ENCODE measurements around the gene YPEL1. TPM values are rescaled to one million over a fixed set of nuclear protein-coding genes. Genes with fewer than 3 reads are reported as not detected.

YPEL1 gene
- total RNA-seq, 4 donors from 2014 or later = 6.3 to 43.1 (median 16.5) TPM

DNA sequence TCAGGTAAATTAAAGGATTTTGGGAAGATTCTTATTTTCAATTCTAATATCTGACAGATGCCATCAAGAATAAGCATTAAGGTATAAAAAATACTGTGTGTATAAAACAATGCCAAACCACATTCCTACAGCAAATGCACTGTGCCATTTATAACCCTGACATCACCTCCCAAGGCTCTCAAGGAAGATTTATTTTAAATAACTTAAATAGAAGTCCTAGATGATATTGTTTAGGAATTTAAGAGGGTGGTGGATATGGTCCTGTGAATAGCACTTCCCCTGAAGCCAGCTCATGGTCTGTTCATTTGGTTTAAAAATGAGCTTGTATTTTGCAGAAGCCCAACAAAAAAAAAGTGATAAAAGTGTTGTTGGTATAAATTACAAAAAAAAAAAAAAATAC lies 37.7 kb downstream of the YPEL1 start:
- no peak for TF ChIP-seq EP300 (IDR thresholded peaks at IDR 0.05)
- TF ChIP-seq, protein P1, sequence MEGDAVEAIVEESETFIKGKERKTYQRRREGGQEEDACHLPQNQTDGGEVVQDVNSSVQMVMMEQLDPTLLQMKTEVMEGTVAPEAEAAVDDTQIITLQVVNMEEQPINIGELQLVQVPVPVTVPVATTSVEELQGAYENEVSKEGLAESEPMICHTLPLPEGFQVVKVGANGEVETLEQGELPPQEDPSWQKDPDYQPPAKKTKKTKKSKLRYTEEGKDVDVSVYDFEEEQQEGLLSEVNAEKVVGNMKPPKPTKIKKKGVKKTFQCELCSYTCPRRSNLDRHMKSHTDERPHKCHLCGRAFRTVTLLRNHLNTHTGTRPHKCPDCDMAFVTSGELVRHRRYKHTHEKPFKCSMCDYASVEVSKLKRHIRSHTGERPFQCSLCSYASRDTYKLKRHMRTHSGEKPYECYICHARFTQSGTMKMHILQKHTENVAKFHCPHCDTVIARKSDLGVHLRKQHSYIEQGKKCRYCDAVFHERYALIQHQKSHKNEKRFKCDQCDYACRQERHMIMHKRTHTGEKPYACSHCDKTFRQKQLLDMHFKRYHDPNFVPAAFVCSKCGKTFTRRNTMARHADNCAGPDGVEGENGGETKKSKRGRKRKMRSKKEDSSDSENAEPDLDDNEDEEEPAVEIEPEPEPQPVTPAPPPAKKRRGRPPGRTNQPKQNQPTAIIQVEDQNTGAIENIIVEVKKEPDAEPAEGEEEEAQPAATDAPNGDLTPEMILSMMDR (IDR thresholded peaks at IDR 0.05) = no peak
- TF ChIP-seq POLR2A (IDR thresholded peaks at IDR 0.05) = no peak
- H3K4me3 ChIP-seq = no peak overlapping the region
- no peaks in the 10 kb centered on the region for H3K9me3 ChIP-seq
- peaks cover 0 to 28% (median 0%) of the 10 kb centered on the region in 4 donors for H3K4me1 ChIP-seq
- peaks cover 0 to 96% (median 8%) of the 10 kb centered on the region in 3 donors for H3K36me3 ChIP-seq
- H3K27me3 ChIP-seq = no peaks in the 10 kb centered on the region
- no peak for DNase-seq (ENCODE audit: low spot score in 2 of 2)
- H3K27ac ChIP-seq = no peak overlapping the region

DNA sequence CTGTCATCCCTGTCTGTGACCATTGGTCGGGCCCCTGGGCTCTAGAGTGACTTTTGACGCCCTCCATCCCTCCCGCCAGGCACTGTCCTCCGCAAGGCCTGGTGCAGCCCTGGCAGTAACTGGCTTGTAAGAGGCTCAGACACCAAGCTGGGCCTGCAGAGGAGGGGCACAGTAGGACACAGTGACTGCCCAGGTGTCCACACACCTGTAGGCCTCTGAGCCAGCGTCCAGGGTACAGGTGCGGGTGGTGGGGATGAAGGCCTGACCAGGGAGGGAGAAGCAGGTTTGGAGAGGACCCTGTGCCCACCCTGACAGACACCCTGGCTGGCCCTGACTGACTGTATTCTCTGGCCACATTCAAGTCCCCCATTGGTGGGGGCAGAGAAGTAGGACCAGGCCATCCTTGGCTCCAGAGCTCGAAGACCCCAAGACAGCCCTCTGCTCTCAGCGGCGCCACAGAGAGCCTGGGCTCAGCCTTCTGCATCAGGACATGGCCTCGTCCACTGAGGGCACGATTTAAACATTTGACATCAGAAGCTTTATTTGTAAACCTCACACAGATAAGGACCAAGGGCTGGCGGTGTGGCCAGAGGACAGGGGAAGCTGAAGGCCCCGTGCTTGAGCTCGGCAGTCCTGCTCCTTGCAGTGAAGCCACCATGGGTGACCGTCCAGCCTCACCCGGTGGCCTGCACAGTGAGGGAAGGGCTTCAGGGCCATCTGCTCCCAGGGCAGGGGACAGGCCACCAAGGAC lies 38.4 kb downstream of the YPEL1 start:
- TF ChIP-seq, protein P1 (IDR thresholded peaks at IDR 0.05) = no peak
- TF ChIP-seq EP300 (IDR thresholded peaks at IDR 0.05) = no peak
- no peak for TF ChIP-seq POLR2A (IDR thresholded peaks at IDR 0.05)
- Histone ChIP-seq H3K4me3 (no peak overlapping the region), H3K27me3 (no peaks in the 10 kb centered on the region), H3K9me3 (no peaks in the 10 kb centered on the region), H3K27ac (no peak overlapping the region), H3K36me3 (peaks cover 0 to 96% (median 8%) of the 10 kb centered on the region in 3 donors), H3K4me1 (peaks cover 0 to 28% (median 0%) of the 10 kb centered on the region in 4 donors)
- no peak for DNase-seq (ENCODE audit: low spot score in 2 of 2)
- 89 to 91% methylated on average over 14 to 15 of the region's 16 CpGs for WGBS, 2 donors

DNA sequence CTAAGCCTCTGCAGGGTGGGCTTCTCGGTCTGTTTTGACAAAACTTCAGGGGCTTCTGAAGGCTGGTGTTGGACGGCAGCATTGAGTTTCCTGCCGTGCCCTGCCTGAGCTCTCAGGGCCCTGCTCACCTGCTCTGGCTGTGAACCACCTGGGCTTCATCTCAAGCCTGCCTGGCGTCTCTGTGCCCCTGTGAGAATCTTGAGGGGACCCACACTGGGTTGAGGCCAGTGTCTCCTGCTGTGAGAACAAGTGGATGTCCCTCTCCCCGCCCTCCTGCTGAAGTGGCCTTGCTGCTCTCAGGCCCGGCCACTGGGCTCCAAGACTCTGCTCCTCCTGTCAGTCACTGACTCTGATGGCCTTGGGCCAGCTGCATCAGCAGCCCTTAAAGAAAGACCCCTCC lies 39.5 kb downstream of the YPEL1 start:
- H3K36me3 ChIP-seq = peaks cover 0 to 96% (median 8%) of the 10 kb centered on the region in 3 donors
- no peak overlapping the region for H3K27ac ChIP-seq
- 91 to 93% methylated on average over 6 of the region's 6 CpGs for WGBS, 2 donors
- DNase-seq (ENCODE audit: low spot score in 2 of 2) = no peak
- no peaks in the 10 kb centered on the region for H3K27me3 ChIP-seq
- no peaks in the 10 kb centered on the region for H3K9me3 ChIP-seq
- peaks cover 0 to 28% (median 0%) of the 10 kb centered on the region in 4 donors for H3K4me1 ChIP-seq
- H3K4me3 ChIP-seq = no peak overlapping the region
- TF ChIP-seq POLR2A (IDR thresholded peaks at IDR 0.05) = no peak
- TF ChIP-seq EP300 (IDR thresholded peaks at IDR 0.05) = no peak

DNA sequence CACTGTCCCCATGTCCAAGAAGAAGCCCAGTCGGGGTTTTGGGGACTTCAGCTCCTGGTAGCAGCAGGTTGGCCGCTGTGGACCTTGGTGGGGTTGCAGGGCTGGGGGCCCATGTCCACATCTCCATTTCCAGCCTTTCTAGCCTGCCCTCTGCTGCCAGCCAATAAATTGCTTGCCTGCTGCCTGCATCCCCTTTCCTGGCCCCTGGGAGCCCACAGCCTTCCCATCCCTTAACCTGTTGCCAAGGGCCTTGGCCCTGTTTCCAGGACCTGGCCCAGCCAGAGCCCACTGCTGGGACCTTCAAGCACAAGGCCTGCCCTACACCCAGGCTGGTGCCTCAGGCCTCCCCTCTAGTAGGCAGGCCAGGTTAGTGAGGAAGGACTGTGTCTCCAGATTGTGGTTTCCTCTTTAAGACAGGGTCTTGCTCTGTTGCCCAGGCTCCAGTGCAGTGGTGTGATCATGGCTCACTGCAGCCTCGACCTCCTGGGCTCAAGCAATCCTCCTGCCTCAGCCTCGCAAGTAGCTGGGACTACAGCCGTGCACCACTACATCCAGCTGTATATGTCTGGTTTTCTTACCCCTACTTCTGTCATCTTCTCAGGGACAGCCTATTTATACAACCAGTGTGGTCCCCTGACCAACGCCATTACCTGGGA lies 40.0 kb downstream of the YPEL1 start:
- WGBS, 2 donors = 71 to 90% methylated on average over 5 to 6 of the region's 6 CpGs
- Histone ChIP-seq H3K27me3 (no peaks in the 10 kb centered on the region), H3K9me3 (no peaks in the 10 kb centered on the region), H3K4me1 (peaks cover 0 to 30% (median 0%) of the 10 kb centered on the region in 4 donors), H3K27ac (no peak overlapping the region), H3K36me3 (peaks cover 0 to 93% (median 8%) of the 10 kb centered on the region in 3 donors), H3K4me3 (no peak overlapping the region)
- TF ChIP-seq EP300 (IDR thresholded peaks at IDR 0.05) (no peak), POLR2A (IDR thresholded peaks at IDR 0.05) (no peak)
- TF ChIP-seq, protein P1 (IDR thresholded peaks at IDR 0.05) = no peak
- no peak for DNase-seq (ENCODE audit: low spot score in 2 of 2)

DNA sequence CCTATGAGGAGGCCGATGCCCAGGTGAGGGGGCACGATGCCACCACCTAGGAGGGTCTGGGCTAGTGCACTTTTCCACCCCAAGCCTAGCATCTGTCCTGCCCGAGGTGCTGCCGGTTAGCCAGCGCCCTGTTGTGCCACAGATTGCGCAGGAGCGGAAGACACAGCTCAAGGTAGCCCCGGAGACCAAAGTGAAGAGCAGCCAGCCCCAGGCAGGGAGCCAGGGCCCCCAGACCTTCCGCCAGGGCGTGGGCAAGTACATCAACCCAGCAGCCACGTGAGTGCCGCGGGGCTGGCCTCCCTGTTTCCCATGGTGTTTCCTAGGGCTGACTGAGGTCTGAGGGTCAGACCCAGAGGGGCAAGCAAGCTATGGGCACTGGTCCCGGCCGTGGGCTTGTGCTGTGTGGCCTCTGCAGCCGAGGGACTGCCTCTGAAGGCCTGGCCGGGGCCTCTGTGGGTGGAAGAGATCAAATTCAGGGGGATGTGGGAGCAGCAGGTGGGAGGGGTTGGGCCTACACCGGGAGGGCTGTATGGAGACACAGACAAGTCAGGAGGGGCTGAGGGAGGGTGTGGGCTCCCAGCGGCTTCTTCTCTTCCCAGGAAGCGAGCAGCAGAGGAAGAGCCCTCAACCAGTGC lies 40.7 kb downstream of the YPEL1 start:
- Histone ChIP-seq H3K27me3 (no peaks in the 10 kb centered on the region), H3K4me3 (no peak overlapping the region), H3K27ac (peak overlapping the region in 1 of 4 donors; percentile 11), H3K36me3 (peaks cover 0 to 86% (median 8%) of the 10 kb centered on the region in 3 donors), H3K9me3 (no peaks in the 10 kb centered on the region), H3K4me1 (peaks cover 0 to 36% (median 0%) of the 10 kb centered on the region in 4 donors)
- WGBS, 2 donors = 58 to 69% methylated on average over 11 to 20 of the region's 20 CpGs
- TF ChIP-seq POLR2A (IDR thresholded peaks at IDR 0.05) = no peak
- no peak for TF ChIP-seq EP300 (IDR thresholded peaks at IDR 0.05)
- TF ChIP-seq, protein P1 (IDR thresholded peaks at IDR 0.05) = no peak
- DNase-seq (ENCODE audit: low spot score in 2 of 2) = no peak
